Activated T-cell treated with anti-CD3 and anti-CD28 coated beads, Interleukin-2, amount 50 U/mL, for 72 hours (primary cell): ENCODE measurements around the gene PRSS27. TPM values are rescaled to one million over a fixed set of nuclear protein-coding genes. Genes with fewer than 3 reads are reported as not detected.
A peak's percentile ranks its signal among the peaks of the same experiment; 100 is the strongest.
"Not testable (repeated sequence)": the region's sequence is repeated elsewhere in the genome, so short reads cannot be mapped to it uniquely, and the experiment has no call there.

Source experiments
- ATAC-seq, 2 donors: fragments of 150-1000 bp; cut with Tn5 transposase; replicated peaks in 1 of 2; 2 replicates each; pipeline ENCODE4 v1.10.0; 2021; ENCODE audit warnings: moderate library complexity in 2 of 2, mild to moderate bottlenecking in 1 of 2
- DNase-seq, 2 donors: peaks; one replicate each; pipeline ENCODE4 v3.0.0; 2021 to 2022; ENCODE audit warnings: mixed read lengths in 1 of 2
- H3K27ac Mint-ChIP-seq: one replicate; pipeline ENCODE4 v1.8.0; 2022; ENCODE audit warnings: mild to moderate bottlenecking, moderate library complexity, mixed read lengths
- H3K27me3 Mint-ChIP-seq: one replicate; pipeline ENCODE4 v1.8.0; 2022; ENCODE audit warnings: low read depth, mixed read lengths
- H3K36me3 Mint-ChIP-seq, 2 donors: one replicate each; pipeline ENCODE4 v1.8.0; 2022; ENCODE audit warnings: mixed read lengths in 2 of 2, mild to moderate bottlenecking in 1 of 2; ENCODE audit not compliant: insufficient read depth in 2 of 2
- H3K4me1 Mint-ChIP-seq: one replicate; pipeline ENCODE4 v1.8.0; 2022; ENCODE audit warnings: low read depth, mixed read lengths
- H3K4me3 Mint-ChIP-seq, 2 donors: one replicate each; pipeline ENCODE4 v1.8.0; 2022; ENCODE audit warnings: mild to moderate bottlenecking in 2 of 2, mixed read lengths in 2 of 2, moderate library complexity in 2 of 2
- H3K9me3 Mint-ChIP-seq, 2 donors: one replicate each; pipeline ENCODE4 v1.8.0; 2022; ENCODE audit warnings: mixed read lengths in 2 of 2
- total RNA-seq, 2 donors: library from RNA; stranded (reverse); gene quantifications; one replicate each; pipeline ENCODE4 v1.2.3, GENCODE V29; 2022

PRSS27 gene
- total RNA-seq, 2 donors from 2014 or later: 7.6 to 8.8 TPM

GRCh38 chr16:2673066-2673999, 46.7 kb downstream of the PRSS27 start:
- H3K9me3 Mint-ChIP-seq: no peaks in the 10 kb centered on the region
- no peaks in the 10 kb centered on the region for H3K27me3 Mint-ChIP-seq
- H3K4me1 Mint-ChIP-seq: peaks cover 54% of the 10 kb centered on the region
- ATAC-seq: peak; percentile 92 to 94
- H3K36me3 Mint-ChIP-seq: peaks cover 10 to 16% of the 10 kb centered on the region in 2 donors
- peak overlapping the region; percentile 78 to 84 for H3K4me3 Mint-ChIP-seq
- peak; percentile 96 for DNase-seq
- peak overlapping the region; percentile 90 for H3K27ac Mint-ChIP-seq

GRCh38 chr16:2671741-2672140, 48.3 kb downstream of the PRSS27 start:
- H3K4me1 Mint-ChIP-seq: peaks cover 63% of the 10 kb centered on the region
- no peak for ATAC-seq
- H3K36me3 Mint-ChIP-seq: peaks cover 21 to 23% of the 10 kb centered on the region in 2 donors
- H3K4me3 Mint-ChIP-seq: peak overlapping the region; percentile 81 to 95
- no peaks in the 10 kb centered on the region for H3K27me3 Mint-ChIP-seq
- H3K9me3 Mint-ChIP-seq: no peaks in the 10 kb centered on the region
- H3K27ac Mint-ChIP-seq: no peak overlapping the region
- DNase-seq: no peak

GRCh38 chr16:2671193-2671592, 48.8 kb downstream of the PRSS27 start:
- Mint-ChIP-seq H3K36me3 (peaks cover 24 to 27% of the 10 kb centered on the region in 2 donors), H3K4me3 (peak overlapping the region; percentile 81 to 95), H3K4me1 (peaks cover 67% of the 10 kb centered on the region)
- H3K27ac Mint-ChIP-seq, H3K27me3 Mint-ChIP-seq, H3K9me3 Mint-ChIP-seq: not testable (repeated sequence)
- peak; percentile 51 to 57 for DNase-seq
- ATAC-seq: peak in 1 of 2 donors; percentile 28

GRCh38 chr16:2670017-2670416, 50.0 kb downstream of the PRSS27 start:
- not testable (repeated sequence) for H3K9me3 Mint-ChIP-seq, H3K27me3 Mint-ChIP-seq, ATAC-seq
- Mint-ChIP-seq H3K4me1 (peaks cover 69% of the 10 kb centered on the region), H3K4me3 (peak overlapping the region; percentile 81 to 95), H3K27ac (peak overlapping the region; percentile 87), H3K36me3 (peaks cover 24 to 32% of the 10 kb centered on the region in 2 donors)
- peak; percentile 77 to 78 for DNase-seq

- not testable (repeated sequence) for H3K9me3 Mint-ChIP-seq, ATAC-seq, H3K27me3 Mint-ChIP-seq, DNase-seq
- peaks cover 26 to 36% of the 10 kb centered on the region in 2 donors for H3K36me3 Mint-ChIP-seq
- peaks cover 73% of the 10 kb centered on the region for H3K4me1 Mint-ChIP-seq
- peak overlapping the region; percentile 81 to 95 for H3K4me3 Mint-ChIP-seq
- peak overlapping the region; percentile 70 for H3K27ac Mint-ChIP-seq
Measured at GRCh38 chr16:2669587-2669986, 50.4 kb downstream of the PRSS27 start.

GRCh38 chr16:2666671-2667070, 53.4 kb downstream of the PRSS27 start:
- not testable (repeated sequence) for H3K27me3 Mint-ChIP-seq, H3K9me3 Mint-ChIP-seq, ATAC-seq, DNase-seq
- Mint-ChIP-seq H3K36me3 (peaks cover 35 to 53% of the 10 kb centered on the region in 2 donors), H3K4me1 (peaks cover 85% of the 10 kb centered on the region), H3K4me3 (peak overlapping the region; percentile 81 to 95), H3K27ac (peak overlapping the region; percentile 99)

- Mint-ChIP-seq H3K36me3 (peaks cover 34 to 52% of the 10 kb centered on the region in 2 donors), H3K9me3 (no peaks in the 10 kb centered on the region), H3K4me3 (peak overlapping the region; percentile 81 to 95), H3K4me1 (peaks cover 87% of the 10 kb centered on the region), H3K27me3 (no peaks in the 10 kb centered on the region), H3K27ac (peak overlapping the region; percentile 99)
- ATAC-seq: no peak
- no peak for DNase-seq
Measured at GRCh38 chr16:2664574-2664982, 55.4 kb downstream of the PRSS27 start.

- H3K4me3 Mint-ChIP-seq: peak overlapping the region; percentile 81 to 95
- ATAC-seq: peak; percentile 88 to 92
- no peaks in the 10 kb centered on the region for H3K9me3 Mint-ChIP-seq
- peaks cover 84% of the 10 kb centered on the region for H3K4me1 Mint-ChIP-seq
- peak; percentile 71 to 77 for DNase-seq
- peak overlapping the region; percentile 99 for H3K27ac Mint-ChIP-seq
- H3K27me3 Mint-ChIP-seq: no peaks in the 10 kb centered on the region
- H3K36me3 Mint-ChIP-seq: peaks cover 30 to 45% of the 10 kb centered on the region in 2 donors
Measured at GRCh38 chr16:2663553-2664546, 56.2 kb downstream of the PRSS27 start.

Other genes with a start within 250 kb of the PRSS27 start
- not detected for gene NTN3, start 248.9 kb downstream of the PRSS27 start, total RNA-seq
- 10 to 100 TPM; 13.6 to 20.4 TPM for gene TBC1D24, start 245.1 kb downstream of the PRSS27 start, total RNA-seq
- 10 to 100 TPM; 94.2 to 94.8 TPM for gene ATP6V0C, start 206.3 kb downstream of the PRSS27 start, total RNA-seq
- gene AMDHD2, start 199.9 kb downstream of the PRSS27 start, total RNA-seq: 10 to 100 TPM; 28.2 to 33.8 TPM
- under 1 TPM in 1 of 2 donors, not detected in 1; 0.30 TPM for gene CEMP1, start 188.8 kb downstream of the PRSS27 start, total RNA-seq
- gene PDPK1, start 182.2 kb downstream of the PRSS27 start, total RNA-seq: 10 to 100 TPM; 53.0 to 53.8 TPM
- 10 to 100 TPM; 44.8 to 50.2 TPM for gene KCTD5, start 37.7 kb downstream of the PRSS27 start, total RNA-seq
- 100 to 1,000 TPM; 696 to 731 TPM for gene SRRM2, start 32.4 kb upstream of the PRSS27 start, total RNA-seq
- gene ELOB, start 57.1 kb upstream of the PRSS27 start, total RNA-seq: 100 to 1,000 TPM; 158 to 208 TPM
- gene PRSS33, start 67.3 kb upstream of the PRSS27 start, total RNA-seq: under 1 TPM in 1 of 2 donors, not detected in 1; 0.46 TPM
- gene PRSS41, start 78.2 kb upstream of the PRSS27 start, total RNA-seq: under 1 TPM in 1 of 2 donors, not detected in 1; 0.29 TPM
- 10 to 100 TPM in 1 of 2 donors, 1 to 10 TPM in 1; 2.4 to 10.3 TPM for gene PRSS21, start 97.0 kb upstream of the PRSS27 start, total RNA-seq
- gene ZG16B, start 110.1 kb upstream of the PRSS27 start, total RNA-seq: 1 to 10 TPM; 3.9 to 8.5 TPM
- gene PRSS22, start 137.9 kb upstream of the PRSS27 start, total RNA-seq: 1 to 10 TPM in 1 of 2 donors, not detected in 1; 1.1 TPM
- 10 to 100 TPM; 26.4 to 29.1 TPM for gene FLYWCH2, start 163.0 kb upstream of the PRSS27 start, total RNA-seq
- gene FLYWCH1, start 191.7 kb upstream of the PRSS27 start, total RNA-seq: 10 to 100 TPM; 68.5 to 76.4 TPM
- gene KREMEN2, start 244.1 kb upstream of the PRSS27 start, total RNA-seq: under 1 TPM; 0.12 TPM
- 10 to 100 TPM; 31.9 to 40.0 TPM for gene PAQR4, start 249.1 kb upstream of the PRSS27 start, total RNA-seq